ENCODE data around the gene NARF.
"Not testable (repeated sequence)": the region's sequence is repeated elsewhere in the genome, so short reads cannot be mapped to it uniquely, and the experiment has no call there.

The NARF gene

GRCh38 chr17:82458179-82458884 lies at the start of gene NARF:
Gene NARF, plus strand, starts transcription at chr17:82458741. Its CDS starts 63 bp downstream, at chr17:82458804.
- H3K27ac Mint-ChIP-seq, result peak within 1 kb of the TSS; percentile 93

GRCh38 chr17:82408938-82409318 lies 49.6 kb upstream of the NARF start:
- H3K36me3 Mint-ChIP-seq, result peaks cover 9% of the 10 kb centered on the region
- H3K4me1 Mint-ChIP-seq, result peaks cover 7% of the 10 kb centered on the region
- H3K9me3 Mint-ChIP-seq, result no peaks in the 10 kb centered on the region
- no peak overlapping the region for H3K4me3 Mint-ChIP-seq
- H3K27me3 Mint-ChIP-seq, result no peaks in the 10 kb centered on the region
- no peak overlapping the region for H3K27ac Mint-ChIP-seq
- CTCF ChIA-PET, result no interaction called here
- DNase-seq, result no peak

More at GRCh38 chr17:82458179-82458884, at the start of gene NARF:
- CTCF ChIA-PET, result interaction anchor here (1.2 kb wide), 1 partner anchor 39 kb away, joined by 3 read pairs; no protein-coding TSS in a partner anchor
- Mint-ChIP-seq H3K4me3 (peak within 1 kb of the TSS; percentile 94), H3K9me3 (peaks cover 4% of the 10 kb centered on the region), H3K36me3 (peaks cover 52% of the 10 kb centered on the region), H3K4me1 (peaks cover 48% of the 10 kb centered on the region), H3K27me3 (no peaks in the 10 kb centered on the region)
- peak; percentile 98 for DNase-seq

- H3K4me1 Mint-ChIP-seq, result peaks cover 15% of the 10 kb centered on the region
- H3K36me3 Mint-ChIP-seq, result peaks cover 11% of the 10 kb centered on the region
- no peaks in the 10 kb centered on the region for H3K9me3 Mint-ChIP-seq
- H3K27ac Mint-ChIP-seq, result no peak overlapping the region
- CTCF ChIA-PET, result interaction anchor here (0.9 kb wide), 1 partner anchor 10 kb away, joined by 3 read pairs; no protein-coding TSS in a partner anchor
- H3K4me3 Mint-ChIP-seq, result no peak overlapping the region
- no peak for DNase-seq
- no peaks in the 10 kb centered on the region for H3K27me3 Mint-ChIP-seq
These were observed 48.4 kb upstream of the NARF start for GRCh38 chr17:82410014-82410716.

GRCh38 chr17:82411396-82412053 lies 47.0 kb upstream of the NARF start:
- no peak for DNase-seq
- H3K27ac Mint-ChIP-seq, result no peak overlapping the region
- H3K4me1 Mint-ChIP-seq, result peaks cover 18% of the 10 kb centered on the region
- H3K36me3 Mint-ChIP-seq, result peaks cover 12% of the 10 kb centered on the region
- H3K9me3 Mint-ChIP-seq, result no peaks in the 10 kb centered on the region
- CTCF ChIA-PET, result no interaction called here
- H3K4me3 Mint-ChIP-seq, result no peak overlapping the region
- H3K27me3 Mint-ChIP-seq, result no peaks in the 10 kb centered on the region

- H3K27ac Mint-ChIP-seq, H3K4me3 Mint-ChIP-seq, H3K9me3 Mint-ChIP-seq, DNase-seq, CTCF ChIA-PET, H3K27me3 Mint-ChIP-seq: not testable (repeated sequence)
- peaks cover 18% of the 10 kb centered on the region for H3K4me1 Mint-ChIP-seq
- H3K36me3 Mint-ChIP-seq, result peaks cover 12% of the 10 kb centered on the region
These were observed 46.5 kb upstream of the NARF start for GRCh38 chr17:82412081-82412480.

- H3K9me3 Mint-ChIP-seq, result no peaks in the 10 kb centered on the region
- no peak for DNase-seq
- no peaks in the 10 kb centered on the region for H3K27me3 Mint-ChIP-seq
- H3K36me3 Mint-ChIP-seq, result peaks cover 7% of the 10 kb centered on the region
- H3K27ac Mint-ChIP-seq, result no peak overlapping the region
- CTCF ChIA-PET, result interaction anchor here (1.3 to 1.8 kb wide), 2 partner anchors 60 to 177 kb away, joined by 4 to 6 read pairs; no protein-coding TSS in a partner anchor
- peaks cover 15% of the 10 kb centered on the region for H3K4me1 Mint-ChIP-seq
- no peak overlapping the region for H3K4me3 Mint-ChIP-seq
These were observed 45.7 kb upstream of the NARF start for GRCh38 chr17:82412535-82413520.

- CTCF ChIA-PET, result interaction anchor here (0.8 to 1.8 kb wide), 6 partner anchors 45 to 179 kb away, joined by 3 to 7 read pairs (median 4); no protein-coding TSS in a partner anchor
- Mint-ChIP-seq H3K27me3 (no peaks in the 10 kb centered on the region), H3K4me1 (peaks cover 20% of the 10 kb centered on the region), H3K36me3 (peaks cover 8% of the 10 kb centered on the region), H3K9me3 (no peaks in the 10 kb centered on the region), H3K27ac (no peak overlapping the region), H3K4me3 (no peak overlapping the region)
- peak; percentile 86 for DNase-seq
These were observed 43.8 kb upstream of the NARF start for GRCh38 chr17:82414548-82415281.

GRCh38 chr17:82415336-82415735 lies 43.2 kb upstream of the NARF start:
- Mint-ChIP-seq H3K27ac (no peak overlapping the region), H3K4me3 (no peak overlapping the region), H3K36me3 (peaks cover 14% of the 10 kb centered on the region)

GRCh38 chr17:82415786-82416185 lies 42.8 kb upstream of the NARF start:
- Mint-ChIP-seq H3K27me3 (no peaks in the 10 kb centered on the region), H3K4me1 (peaks cover 29% of the 10 kb centered on the region), H3K36me3 (peaks cover 16% of the 10 kb centered on the region), H3K27ac (no peak overlapping the region), H3K9me3 (no peaks in the 10 kb centered on the region), H3K4me3 (no peak overlapping the region)
- no peak for DNase-seq
- CTCF ChIA-PET, result interaction anchor here (0.7 to 1.6 kb wide), 2 partner anchors 16 to 180 kb away, joined by 4 to 5 read pairs; no protein-coding TSS in a partner anchor

More at GRCh38 chr17:82415336-82415735, 43.2 kb upstream of the NARF start:
- Mint-ChIP-seq H3K9me3 (no peaks in the 10 kb centered on the region), H3K27me3 (no peaks in the 10 kb centered on the region), H3K4me1 (peaks cover 26% of the 10 kb centered on the region)
- DNase-seq, result no peak
- CTCF ChIA-PET, result interaction anchor here (1.5 to 1.6 kb wide), 3 partner anchors 65 to 179 kb away, joined by 3 to 7 read pairs (median 4); no protein-coding TSS in a partner anchor

- no peak overlapping the region for H3K27ac Mint-ChIP-seq
- no peak overlapping the region for H3K4me3 Mint-ChIP-seq
- H3K9me3 Mint-ChIP-seq, result no peaks in the 10 kb centered on the region
- H3K36me3 Mint-ChIP-seq, result peaks cover 21% of the 10 kb centered on the region
- no peaks in the 10 kb centered on the region for H3K27me3 Mint-ChIP-seq
- CTCF ChIA-PET, result interaction anchor here (0.7 to 1.6 kb wide), 2 partner anchors 16 to 180 kb away, joined by 4 to 5 read pairs; no protein-coding TSS in a partner anchor
- H3K4me1 Mint-ChIP-seq, result peaks cover 32% of the 10 kb centered on the region
- no peak for DNase-seq
These were observed 42.3 kb upstream of the NARF start for GRCh38 chr17:82416264-82416663.

GRCh38 chr17:82416771-82417170 lies 41.8 kb upstream of the NARF start:
- Mint-ChIP-seq H3K4me3 (no peak overlapping the region), H3K9me3 (no peaks in the 10 kb centered on the region), H3K36me3 (peaks cover 22% of the 10 kb centered on the region)

More at GRCh38 chr17:82416771-82417170, 41.8 kb upstream of the NARF start:
- Mint-ChIP-seq H3K27ac (no peak overlapping the region), H3K4me1 (peaks cover 32% of the 10 kb centered on the region), H3K27me3 (no peaks in the 10 kb centered on the region)
- no peak for DNase-seq
- CTCF ChIA-PET, result interaction anchor here (0.7 to 1.2 kb wide), 2 partner anchors 32 to 59 kb away, joined by 4 to 6 read pairs; no protein-coding TSS in a partner anchor

Measured in activated naive CD4-positive, alpha-beta T cell treated with anti-CD3 and anti-CD28 coated beads, Interleukin-2, amount 10 ng/mL, durations not matched to agents 7 days and 5 days (primary cell).